ENCODE data around the gene COL6A1.

GRCh38 chr21:45979651-45980050, 1.9 kb upstream of the COL6A1 start:
- TF ChIP-seq USF1 (CRISPR knock-in tag; IDR thresholded peaks at IDR 0.05) (no peak), RELA (CRISPR knock-in tag; IDR thresholded peaks at IDR 0.05; ENCODE audit: borderline replicate concordance) (no peak), MAX (CRISPR knock-in tag; IDR thresholded peaks at IDR 0.05) (no peak), CREM (CRISPR knock-in tag; IDR thresholded peaks at IDR 0.05) (no peak), CTCF (IDR thresholded peaks at IDR 0.05) (no peak), NR3C1 (CRISPR knock-in tag; conservative IDR thresholded peaks at IDR 0.05; ENCODE audit: low read depth) (no peak), AFF4 (CRISPR knock-in tag; IDR thresholded peaks at IDR 0.05; ENCODE audit: borderline replicate concordance) (no peak), STAT6 (CRISPR knock-in tag; conservative IDR thresholded peaks at IDR 0.05; ENCODE audit: low read depth) (no peak), USF2 (CRISPR knock-in tag; IDR thresholded peaks at IDR 0.05) (no peak), ATF1 (CRISPR knock-in tag; IDR thresholded peaks at IDR 0.05) (no peak)
